MM.1S (cell line): ENCODE data around the gene SIGLEC5.

Source experiments
- EZH2 ChIP-seq: fragments of 300-600 bp; sonication (generic); optimal IDR thresholded peaks from 2 replicates; pipeline ENCODE3; 2017; ENCODE audit warnings: low read depth, mild to moderate bottlenecking, antibody characterized with exemption, low read length, mixed read lengths
- EZH2phosphoT487 ChIP-seq: fragments of 300-600 bp; sonication (generic); IDR thresholded peaks from 2 replicates; pipeline ENCODE4 v1.6.1; 2018; ENCODE audit warnings: antibody characterized with exemption, low read length
- TF ChIP-seq, protein P1 (sequence below): fragments of 300-600 bp; sonication (generic); IDR thresholded peaks from 2 replicates; pipeline ENCODE4 v1.5.1; 2016; ENCODE audit warnings: antibody characterized with exemption, low read length, mixed read lengths

DNA sequence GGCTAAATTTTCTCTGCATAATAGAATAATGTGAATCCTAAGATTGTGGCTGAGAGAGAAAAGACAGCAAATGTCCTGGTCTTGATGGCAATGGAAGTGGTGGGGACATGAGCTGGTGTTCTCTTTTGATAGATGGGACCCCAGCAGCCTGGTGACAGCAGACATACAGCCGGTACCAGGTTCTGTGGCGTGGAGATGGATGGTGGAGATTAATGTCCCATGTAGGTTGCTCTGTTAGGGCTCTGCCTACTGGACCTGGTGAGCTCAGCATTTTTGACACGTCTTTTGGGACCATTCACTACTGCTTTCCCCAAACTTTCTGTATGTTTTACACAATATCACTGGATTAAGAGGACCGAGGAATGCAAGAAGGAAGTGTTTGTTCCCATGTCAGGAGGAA, 24.6 kb upstream of the SIGLEC5 start:
- TF ChIP-seq, protein P1, sequence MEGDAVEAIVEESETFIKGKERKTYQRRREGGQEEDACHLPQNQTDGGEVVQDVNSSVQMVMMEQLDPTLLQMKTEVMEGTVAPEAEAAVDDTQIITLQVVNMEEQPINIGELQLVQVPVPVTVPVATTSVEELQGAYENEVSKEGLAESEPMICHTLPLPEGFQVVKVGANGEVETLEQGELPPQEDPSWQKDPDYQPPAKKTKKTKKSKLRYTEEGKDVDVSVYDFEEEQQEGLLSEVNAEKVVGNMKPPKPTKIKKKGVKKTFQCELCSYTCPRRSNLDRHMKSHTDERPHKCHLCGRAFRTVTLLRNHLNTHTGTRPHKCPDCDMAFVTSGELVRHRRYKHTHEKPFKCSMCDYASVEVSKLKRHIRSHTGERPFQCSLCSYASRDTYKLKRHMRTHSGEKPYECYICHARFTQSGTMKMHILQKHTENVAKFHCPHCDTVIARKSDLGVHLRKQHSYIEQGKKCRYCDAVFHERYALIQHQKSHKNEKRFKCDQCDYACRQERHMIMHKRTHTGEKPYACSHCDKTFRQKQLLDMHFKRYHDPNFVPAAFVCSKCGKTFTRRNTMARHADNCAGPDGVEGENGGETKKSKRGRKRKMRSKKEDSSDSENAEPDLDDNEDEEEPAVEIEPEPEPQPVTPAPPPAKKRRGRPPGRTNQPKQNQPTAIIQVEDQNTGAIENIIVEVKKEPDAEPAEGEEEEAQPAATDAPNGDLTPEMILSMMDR: no peak
- TF ChIP-seq EZH2 (no peak), EZH2phosphoT487 (no peak)
